ENCODE measurements around the gene NACC2.

GRCh38 chr9:136117916-136118319 lies 22.8 kb upstream of the NACC2 start:
- TF ChIP-seq CTCF (IDR thresholded peaks at IDR 0.05) = no peak
- no peak for TF ChIP-seq POLR2A (IDR thresholded peaks at IDR 0.05)

Data from right lobe of liver (tissue), 4 donors.